Left renal pelvis (tissue), 4 donors: ENCODE data around the gene FBN1. TPM values are rescaled to one million over a fixed set of nuclear protein-coding genes. Genes with fewer than 3 reads are reported as not detected.

Experiments used
- DNase-seq, 4 donors: peaks; one replicate each; pipeline ENCODE4 v3.0.0-alpha.2; 2013; ENCODE audit warnings: low read depth in 4 of 4, low spot score in 3 of 4
- polyA plus RNA-seq, 4 donors: library from polyadenylated mRNA; unstranded; fragments of 120-200 nt; gene quantifications; one replicate each; pipeline ENCODE4 v1.2.1, GENCODE V29; 2013; ENCODE audit not compliant: insufficient read length in 4 of 4

Gene FBN1
- polyA plus RNA-seq, 4 donors = 67.6 to 462 (median 133) TPM

DNA sequence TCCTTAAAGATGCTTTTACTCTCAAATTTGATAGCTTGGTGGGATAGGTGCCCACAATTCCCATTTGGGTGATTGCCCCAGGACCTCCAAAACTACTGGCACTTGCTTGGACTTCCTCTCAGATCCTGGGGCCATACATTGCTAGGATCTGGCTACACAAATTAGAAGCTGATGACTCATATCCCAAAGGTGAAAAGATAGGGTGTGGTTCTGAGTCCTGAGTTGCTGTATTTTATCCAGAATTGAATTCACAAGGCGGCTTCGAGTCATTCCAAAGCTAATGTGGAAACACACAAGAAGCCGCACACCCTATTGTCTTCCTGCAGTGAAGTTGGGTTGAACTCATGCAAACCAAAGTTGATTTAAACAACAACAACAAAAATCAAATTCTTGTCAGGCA lies 260.9 kb downstream of the FBN1 start:
- no peak for DNase-seq

DNA sequence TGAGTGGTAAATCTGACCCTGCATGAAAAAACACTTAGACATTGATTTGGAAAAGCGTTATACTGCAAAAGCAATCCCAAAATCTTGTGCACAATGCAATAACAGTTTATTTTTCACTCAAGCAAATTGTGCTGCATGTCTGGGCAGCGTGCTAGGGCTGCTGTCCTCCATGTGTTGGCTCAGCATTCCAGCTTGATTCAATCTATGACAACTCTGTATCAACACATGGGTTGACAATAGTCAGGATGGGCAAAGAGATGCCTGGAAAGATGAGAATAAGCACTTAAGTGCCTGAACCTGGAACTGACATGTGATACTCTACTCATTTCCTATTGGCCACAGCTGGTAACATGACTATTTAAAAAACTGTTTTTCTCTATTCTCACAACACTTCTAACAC lies 262.5 kb downstream of the FBN1 start:
- DNase-seq = no peak

DNA sequence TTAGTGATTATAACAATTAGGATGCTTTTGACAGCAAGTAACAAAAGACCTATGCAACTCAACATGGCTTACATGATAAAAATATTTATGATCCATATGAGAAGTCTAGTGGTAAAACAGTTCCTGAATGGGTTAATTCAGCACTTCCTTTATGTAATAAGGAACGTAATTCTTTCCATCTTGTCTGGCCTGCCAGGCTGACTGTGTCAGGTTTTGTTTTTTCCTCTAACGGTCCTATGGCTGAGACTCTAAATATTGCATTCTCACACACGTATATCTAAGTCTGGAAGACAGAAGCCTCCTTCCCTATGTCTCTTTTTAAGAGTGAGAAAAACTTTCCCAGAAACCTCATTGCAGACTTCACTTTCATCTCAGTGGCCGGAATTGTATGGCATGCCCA lies 263.6 kb downstream of the FBN1 start:
- no peak for DNase-seq

DNA sequence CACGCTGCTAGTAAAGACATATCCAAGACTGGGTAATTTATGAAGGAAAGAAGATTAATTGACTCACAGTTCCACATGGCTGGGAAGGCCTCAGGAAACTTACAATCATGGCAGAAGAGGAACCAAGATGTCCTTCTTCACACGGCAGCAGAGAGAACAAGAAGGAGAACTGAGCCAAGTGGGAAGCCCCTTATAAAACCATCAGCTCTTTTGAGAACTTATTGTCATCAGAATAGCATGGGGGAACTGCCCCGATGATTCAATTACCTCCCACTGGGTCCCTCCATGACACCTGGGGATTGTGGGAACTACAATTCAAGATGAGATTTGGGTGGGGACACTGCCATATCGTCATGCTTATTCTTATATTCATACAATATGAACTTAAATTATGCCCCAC lies 265.3 kb downstream of the FBN1 start:
- no peak for DNase-seq

DNA sequence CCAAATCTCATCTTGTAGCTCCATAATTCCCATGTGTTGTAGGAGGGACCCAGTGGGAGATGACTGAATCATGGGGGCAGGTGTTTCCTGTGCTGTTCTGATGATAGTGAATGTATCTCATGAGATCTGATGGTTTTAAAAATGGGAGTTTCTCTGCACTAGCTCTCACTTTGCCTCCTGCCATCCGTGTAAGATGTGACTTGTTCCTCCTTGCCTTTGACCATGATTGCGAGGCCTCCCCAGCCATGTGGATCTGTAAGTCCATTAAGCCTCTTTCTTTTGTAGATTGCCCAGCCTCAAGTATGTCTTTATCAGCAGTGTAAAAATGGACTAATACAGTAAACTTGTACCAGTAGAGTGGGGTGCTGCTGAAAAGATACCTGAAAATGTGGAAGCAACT lies 269.7 kb downstream of the FBN1 start:
- no peak for DNase-seq

DNA sequence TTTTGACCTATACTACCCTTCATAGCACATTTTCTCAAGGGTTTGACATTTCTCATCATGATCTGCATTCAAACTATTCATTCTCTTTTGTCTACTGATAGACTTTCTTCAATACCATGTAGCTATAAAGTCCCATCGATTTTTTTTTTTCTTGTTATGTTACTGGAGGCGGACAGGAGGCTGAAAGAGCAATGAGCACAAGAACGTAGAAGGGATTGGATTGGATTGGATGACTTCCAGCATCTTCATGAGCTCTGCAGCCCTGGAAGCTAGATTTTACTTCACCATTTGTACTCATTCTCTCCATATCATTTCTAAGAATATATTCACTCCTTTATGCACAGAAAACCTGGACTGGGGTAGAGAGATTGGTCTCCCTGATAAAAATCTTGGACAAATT lies 271.0 kb downstream of the FBN1 start:
- DNase-seq = no peak

DNA sequence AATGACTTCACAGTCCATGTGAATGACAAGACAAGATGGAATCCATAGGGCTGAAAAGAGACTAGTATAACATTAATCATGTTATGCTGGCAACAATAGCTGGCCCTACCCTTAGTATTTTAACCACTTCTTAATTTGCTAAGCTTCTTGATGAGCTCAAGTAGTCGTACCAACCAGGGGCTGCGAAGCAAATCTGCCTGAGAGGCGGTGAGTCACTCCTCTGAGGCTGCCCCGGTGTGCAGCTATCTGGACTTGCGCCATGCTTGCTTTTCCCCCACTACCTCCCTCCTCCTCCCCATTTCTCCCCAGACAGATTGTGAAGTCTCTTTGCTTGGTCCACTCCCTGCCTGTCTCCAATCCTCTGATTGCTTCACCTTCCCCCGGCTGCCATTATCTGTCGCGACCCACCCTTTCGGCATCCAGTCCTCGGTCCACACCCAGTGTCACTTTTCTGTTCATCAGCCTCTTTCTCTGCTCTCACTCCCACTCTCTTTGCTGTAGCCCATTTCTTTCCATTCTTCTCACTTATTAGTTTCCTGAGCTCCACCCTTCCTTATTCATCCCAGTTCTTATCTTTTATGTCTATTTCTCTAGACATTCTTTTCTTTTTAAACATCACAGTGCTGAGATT lies 271.6 kb downstream of the FBN1 start:
- DNase-seq = no peak

DNA sequence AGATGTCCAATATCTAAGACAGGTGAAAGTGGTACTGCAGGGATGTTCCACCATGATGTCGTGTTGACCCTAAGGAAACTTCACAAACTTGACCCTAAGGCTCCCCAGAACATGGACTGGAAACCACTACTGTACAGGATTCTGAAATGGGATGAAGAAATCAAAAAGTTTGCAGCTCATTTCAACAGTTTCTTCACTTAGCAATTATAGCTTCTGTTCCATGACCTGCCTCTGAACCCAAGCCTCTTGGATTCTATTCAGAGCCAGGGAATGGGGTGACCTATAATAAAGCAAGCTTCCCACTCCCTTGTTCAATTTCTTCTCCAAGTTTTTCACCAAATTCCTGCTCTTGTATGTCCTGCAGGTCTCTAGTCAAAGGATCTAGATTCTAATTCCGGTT lies 273.5 kb downstream of the FBN1 start:
- DNase-seq = no peak

DNA sequence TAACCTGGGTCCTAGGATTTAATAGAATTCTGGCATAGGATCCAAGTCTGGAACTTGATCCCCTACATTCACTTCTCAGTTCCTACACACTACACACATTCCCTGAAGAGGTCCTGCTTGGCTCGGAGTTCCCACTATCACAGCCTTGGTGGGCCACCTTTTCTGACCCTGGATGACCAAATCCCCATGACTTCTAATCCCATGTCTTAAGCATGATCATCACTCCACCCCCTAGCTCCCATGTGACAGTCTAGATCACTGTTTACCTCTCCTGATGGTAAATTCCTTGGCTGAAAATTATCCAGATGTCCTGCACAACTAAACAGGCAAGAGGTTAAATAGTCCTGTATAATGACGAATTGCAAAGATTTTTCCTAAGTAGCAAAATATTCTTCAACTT lies 274.0 kb downstream of the FBN1 start:
- no peak for DNase-seq

DNA sequence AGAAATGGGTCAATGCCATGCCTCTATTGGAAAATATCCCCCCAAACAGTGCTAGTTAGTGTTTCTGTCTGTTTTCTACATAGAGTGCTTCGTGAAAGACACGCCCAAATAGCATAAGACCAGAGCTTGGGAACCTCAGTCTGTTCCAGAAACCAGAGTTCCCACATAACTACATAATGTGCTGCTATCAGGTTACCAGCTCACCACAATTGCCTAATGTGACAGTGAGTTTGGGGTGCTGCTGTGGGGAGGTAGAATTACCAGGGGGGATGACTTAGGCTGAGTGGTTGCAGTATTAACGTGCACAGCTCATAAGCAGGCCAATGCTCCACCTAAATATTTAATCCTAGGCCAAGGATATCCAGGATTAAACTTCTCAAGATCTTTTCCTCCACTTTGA lies 275.0 kb downstream of the FBN1 start:
- no peak for DNase-seq

DNA sequence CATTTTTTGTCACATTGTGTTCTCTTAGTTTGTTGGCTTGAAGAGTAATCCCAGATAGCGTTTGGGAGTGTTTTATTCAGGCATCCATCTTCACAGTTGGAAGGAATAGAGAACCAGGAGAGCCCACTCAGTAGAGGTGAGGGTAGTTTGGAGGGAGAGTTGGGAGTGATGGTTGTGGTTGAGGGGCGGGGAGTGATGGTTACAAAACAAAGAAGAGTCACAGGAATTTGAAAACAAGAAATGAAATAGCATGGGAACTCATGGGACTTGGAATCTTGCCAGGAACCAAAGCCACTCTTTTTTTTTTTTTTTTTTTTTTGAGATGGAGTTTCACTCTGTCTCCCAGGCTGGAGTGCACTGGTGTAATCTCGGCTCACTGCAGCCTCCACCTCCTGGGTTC lies 278.0 kb downstream of the FBN1 start:
- DNase-seq = no peak

DNA sequence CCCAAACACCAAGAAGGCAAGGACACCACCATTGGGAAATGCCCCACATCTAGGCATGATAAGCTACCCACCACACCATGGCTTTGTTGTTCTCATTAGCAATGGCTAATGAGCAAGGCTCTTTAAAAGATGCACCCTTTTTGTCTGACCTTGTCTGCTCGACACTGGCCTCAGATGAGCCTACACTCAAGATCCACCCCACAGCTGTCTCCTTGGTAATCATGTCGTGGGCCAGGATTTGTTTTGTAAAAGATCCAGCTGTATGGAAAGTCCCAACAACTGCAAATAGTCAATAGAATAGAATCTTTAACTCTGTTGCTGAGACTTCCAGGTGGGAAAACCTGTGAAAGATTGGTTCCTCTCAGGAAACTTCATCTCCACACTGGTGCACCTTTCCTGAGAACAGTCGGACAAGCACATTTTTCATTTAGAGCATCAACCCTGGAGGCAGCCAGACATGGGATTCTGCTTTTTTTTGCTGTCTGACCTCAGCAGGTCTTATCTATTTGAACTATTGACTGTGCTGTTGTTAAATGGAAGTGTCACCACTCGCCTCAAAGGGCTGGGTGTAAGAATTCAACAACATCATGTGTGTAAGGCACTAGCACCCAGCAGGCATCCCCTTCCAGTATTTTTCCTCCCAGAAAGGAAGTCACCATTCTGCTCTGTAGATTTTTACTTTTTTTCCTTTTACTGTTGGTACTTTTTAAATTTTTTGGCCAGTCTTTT lies 278.8 kb downstream of the FBN1 start:
- DNase-seq = no peak

DNA sequence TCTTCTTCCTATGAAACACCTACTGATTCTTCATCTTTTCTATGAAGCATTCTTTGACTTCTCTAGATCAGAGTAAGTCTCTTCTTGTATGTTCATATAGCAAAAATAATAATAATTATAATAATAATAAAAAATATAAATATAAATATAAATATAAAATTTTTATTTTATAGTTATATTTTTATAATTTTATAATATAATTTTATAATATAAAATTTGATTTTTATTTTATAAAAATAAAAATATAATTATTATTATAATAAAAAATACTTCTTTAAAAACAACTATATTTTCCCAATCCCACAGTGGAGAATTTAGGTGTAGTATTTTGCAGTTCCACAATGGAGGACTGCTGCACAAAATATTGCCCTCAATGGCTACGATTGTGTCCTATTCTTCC lies 279.9 kb downstream of the FBN1 start:
- DNase-seq = no peak

DNA sequence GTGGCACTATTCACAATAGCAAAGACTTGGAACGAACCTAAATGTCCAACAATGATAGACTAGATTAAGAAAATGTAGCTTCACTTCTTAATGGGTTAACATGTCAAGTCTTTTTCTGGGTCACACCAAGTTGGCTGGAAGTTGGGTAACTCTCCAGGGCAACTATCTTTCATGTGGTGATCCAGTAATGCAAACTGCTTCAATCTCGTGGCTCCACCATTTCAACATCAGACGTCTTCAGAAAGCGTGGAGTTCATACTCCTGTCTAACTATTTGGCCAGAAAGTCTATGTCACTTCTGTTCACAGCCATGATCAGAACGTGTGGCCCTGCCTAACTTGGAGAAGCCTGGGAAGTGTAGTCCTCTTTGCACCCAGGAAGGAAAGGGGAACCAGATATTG lies 282.0 kb downstream of the FBN1 start:
- no peak for DNase-seq

DNA sequence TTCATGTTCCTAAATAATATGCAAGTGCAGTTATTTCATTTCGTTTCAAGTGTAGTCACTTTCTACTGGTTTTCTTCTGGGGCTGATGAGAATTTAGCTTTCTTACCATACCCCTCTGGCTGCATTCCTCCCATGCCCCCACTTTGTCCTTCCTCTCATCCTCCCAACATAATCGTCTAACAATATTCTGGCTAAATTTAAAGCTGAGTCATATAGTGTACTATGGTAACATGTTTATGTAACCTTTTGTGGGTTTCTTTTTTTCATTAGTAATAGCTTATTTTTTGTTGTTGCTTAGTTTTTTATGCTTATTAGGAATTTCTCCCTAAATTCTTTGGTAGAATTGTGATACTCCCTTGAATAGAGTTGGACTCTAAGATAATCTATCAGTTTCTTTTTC lies 283.8 kb downstream of the FBN1 start:
- DNase-seq = no peak

DNA sequence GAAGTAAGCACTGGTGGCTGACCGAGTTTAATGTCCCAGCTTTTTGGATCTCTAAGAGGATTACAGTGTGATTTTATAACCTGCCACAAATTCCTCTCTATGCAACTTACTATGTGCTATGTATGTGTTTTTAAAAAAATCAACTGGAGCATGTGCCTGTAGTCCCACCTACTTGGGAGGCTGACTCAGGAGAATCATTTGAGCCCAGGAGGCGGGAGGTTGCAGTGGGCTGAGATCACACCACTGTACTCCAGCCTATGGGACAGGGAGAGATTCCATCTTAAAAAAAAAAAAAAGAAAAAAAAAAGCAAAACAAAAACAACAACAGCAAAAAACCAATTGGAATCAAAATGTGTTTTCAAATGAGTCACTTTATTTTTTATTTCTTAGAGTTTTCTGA lies 284.7 kb downstream of the FBN1 start:
- no peak for DNase-seq

Other genes with a start within 250 kb of the FBN1 start
- 10 to 100 TPM in 1 of 4 donors, 1 to 10 TPM in 3; 6.4 to 10.4 (median 6.5) TPM for gene CEP152, start 165.4 kb upstream of the FBN1 start, polyA plus RNA-seq
- 100 to 1,000 TPM; 304 to 343 (median 325) TPM for gene EID1, start 232.4 kb upstream of the FBN1 start, polyA plus RNA-seq